PFSK-1 (cell line): ENCODE measurements around the gene ABCA5.

Source experiments
- POLR2AphosphoS5 ChIP-seq: IDR thresholded peaks from 2 replicates; pipeline ENCODE4 v1.6.1; 2012; ENCODE audit warnings: low read depth, mild to moderate bottlenecking, control low read depth, low read length, moderate library complexity
- SIN3A ChIP-seq: IDR thresholded peaks from 2 replicates; pipeline ENCODE4 v1.6.1; 2012; ENCODE audit warnings: mild to moderate bottlenecking, low read length, moderate library complexity, borderline replicate concordance; ENCODE audit not compliant: insufficient read depth
- TAF1 ChIP-seq: IDR thresholded peaks from 2 replicates; pipeline ENCODE4 v1.6.1; 2012; ENCODE audit warnings: low read length, control low read depth, borderline replicate concordance; ENCODE audit not compliant: insufficient read depth

GRCh38 chr17:69373069-69373468 is 46.1 kb upstream of the ABCA5 start:
- no peak for TF ChIP-seq POLR2AphosphoS5
- no peak for TF ChIP-seq TAF1
- no peak for TF ChIP-seq SIN3A
